GM23248 (cell line): ENCODE results near the gene GAS7. TPM values are rescaled to one million over a fixed set of nuclear protein-coding genes. Genes with fewer than 3 reads are reported as not detected.

Experiments
- DNase-seq: peaks from one replicate; pipeline ENCODE4 v3.0.0-alpha.2; 2015
- H2AFZ ChIP-seq: fragments of 200-600 bp; sonication (generic); 2 replicates; pipeline ENCODE4 v1.6.1; 2016; ENCODE audit warnings: antibody characterized with exemption
- H3F3A ChIP-seq: fragments of 200-600 bp; sonication (generic); 2 replicates; pipeline ENCODE4 v1.6.1; 2016; ENCODE audit warnings: mild to moderate bottlenecking, antibody characterized with exemption, mixed run types; ENCODE audit not compliant: insufficient read depth
- H3K27ac ChIP-seq: fragments of 200-600 bp; sonication (generic); 2 replicates; pipeline ENCODE4 v1.5.1; 2016; ENCODE audit warnings: mild to moderate bottlenecking
- H3K27me3 ChIP-seq: fragments of 200-600 bp; sonication (generic); replicated peaks from 2 replicates; pipeline ENCODE4 v1.6.1; 2016; ENCODE audit warnings: mild to moderate bottlenecking; ENCODE audit not compliant: insufficient read depth
- H3K36me3 ChIP-seq: fragments of 200-600 bp; sonication (generic); 2 replicates; pipeline ENCODE4 v1.6.1; 2016; ENCODE audit warnings: low read depth, mild to moderate bottlenecking
- H3K4me1 ChIP-seq: fragments of 200-600 bp; sonication (generic); 2 replicates; pipeline ENCODE4 v1.6.1; 2016; ENCODE audit warnings: mild to moderate bottlenecking; ENCODE audit not compliant: insufficient read depth
- H3K4me2 ChIP-seq: fragments of 200-600 bp; sonication (generic); one replicate; pipeline ENCODE4 v1.6.1; 2016; ENCODE audit warnings: mild to moderate bottlenecking; ENCODE audit not compliant: unreplicated experiment
- H3K4me3 ChIP-seq: fragments of 200-600 bp; sonication (generic); 2 replicates; pipeline ENCODE4 v1.5.1; 2016; ENCODE audit warnings: mild to moderate bottlenecking
- H3K79me2 ChIP-seq: fragments of 200-600 bp; sonication (generic); 2 replicates; pipeline ENCODE4 v1.6.1; 2016; ENCODE audit warnings: mild to moderate bottlenecking; ENCODE audit not compliant: insufficient read depth
- H3K9ac ChIP-seq: fragments of 200-600 bp; sonication (generic); 2 replicates; pipeline ENCODE4 v1.6.1; 2016; ENCODE audit warnings: mild to moderate bottlenecking
- H3K9me2 ChIP-seq: fragments of 200-600 bp; sonication (generic); 2 replicates; pipeline ENCODE4 v1.6.1; 2016; ENCODE audit warnings: mixed run types, mild to moderate bottlenecking, moderate library complexity; ENCODE audit not compliant: insufficient read depth
- H3K9me3 ChIP-seq: fragments of 200-600 bp; sonication (generic); one replicate; pipeline ENCODE4 v1.6.1; 2017; ENCODE audit warnings: low read depth
- H4K20me1 ChIP-seq: fragments of 200-600 bp; sonication (generic); 2 replicates; pipeline ENCODE4 v1.6.0; 2016; ENCODE audit not compliant: insufficient read depth
- EZH2 ChIP-seq: fragments of 200-600 bp; sonication (generic); IDR thresholded peaks from 2 replicates; pipeline ENCODE4 v1.6.1; 2018; ENCODE audit warnings: antibody characterized with exemption, mild to moderate bottlenecking; ENCODE audit not compliant: insufficient read depth, poor library complexity, severe bottlenecking
- EZH2phosphoT487 ChIP-seq: fragments of 200-600 bp; sonication (generic); IDR thresholded peaks from 2 replicates; pipeline ENCODE4 v1.6.1; 2018; ENCODE audit warnings: antibody characterized with exemption, moderate library complexity, mild to moderate bottlenecking, low read depth; ENCODE audit not compliant: insufficient read depth
- WGBS, 2 experiments: methylation state at CpG; one replicate each; pipeline ENCODE4 v1.1.6; 2015 to 2017; ENCODE audit warnings: low lambda C conversion rate in 2 of 2, low coverage in 1 of 2; ENCODE audit errors: missing lambda C conversion rate in 2 of 2; 5-methylcytosine and 5-hydroxymethylcytosine counted together
- in situ Hi-C: fragments of 300-500 bp; cut with MboI; formaldehyde crosslinking; loops from 2 replicates; pipeline ENCODE4 v1.15.0; 2020
- polyA plus RNA-seq: library from polyadenylated mRNA; unstranded; fragments of >200 nt; fragmentation: Nextera tagmentation; extraction: Ambion mirVana; gene quantifications from 2 replicates; pipeline ENCODE4 v1.2.1, GENCODE V29; 2016
- total RNA-seq: library from RNA; depleted of rRNA; stranded (reverse); fragments of >200 nt; shearing (Covaris generic); gene quantifications from 2 replicates; pipeline ENCODE4 v1.2.3, GENCODE V29; 2014

GAS7 gene
- total and polyA plus RNA-seq, 2 experiments from 2014 or later, result 6.7 to 13.4 TPM

- peak overlapping the region; percentile 93 for H3K9ac ChIP-seq
- peaks cover 20% of the 10 kb centered on the region for H3K4me1 ChIP-seq
- no peaks in the 10 kb centered on the region for H3K36me3 ChIP-seq
- H3K9me3 ChIP-seq, result no peaks in the 10 kb centered on the region
- H2AFZ ChIP-seq, result no peak overlapping the region
- H3K79me2 ChIP-seq, result peaks cover 20% of the 10 kb centered on the region
- peak; percentile 33 for DNase-seq
- H3K27me3 ChIP-seq, result no peaks in the 10 kb centered on the region
- in situ Hi-C loops, result no loop called here
- 51 to 54% methylated on average over 4 of the region's 4 CpGs for WGBS, 2 experiments
- H3K4me3 ChIP-seq, result peak overlapping the region; percentile 62
- no peaks in the 10 kb centered on the region for H3K9me2 ChIP-seq
- H3F3A ChIP-seq, result peaks cover 15% of the 10 kb centered on the region
- H3K27ac ChIP-seq, result peak overlapping the region; percentile 99
- peak overlapping the region; percentile 76 for H3K4me2 ChIP-seq
- TF ChIP-seq EZH2phosphoT487 (no peak), EZH2 (no peak)
- no peaks in the 10 kb centered on the region for H4K20me1 ChIP-seq
Observed at GRCh38 chr17:10115536-10115932, 82.9 kb downstream of the GAS7 start.

DNA sequence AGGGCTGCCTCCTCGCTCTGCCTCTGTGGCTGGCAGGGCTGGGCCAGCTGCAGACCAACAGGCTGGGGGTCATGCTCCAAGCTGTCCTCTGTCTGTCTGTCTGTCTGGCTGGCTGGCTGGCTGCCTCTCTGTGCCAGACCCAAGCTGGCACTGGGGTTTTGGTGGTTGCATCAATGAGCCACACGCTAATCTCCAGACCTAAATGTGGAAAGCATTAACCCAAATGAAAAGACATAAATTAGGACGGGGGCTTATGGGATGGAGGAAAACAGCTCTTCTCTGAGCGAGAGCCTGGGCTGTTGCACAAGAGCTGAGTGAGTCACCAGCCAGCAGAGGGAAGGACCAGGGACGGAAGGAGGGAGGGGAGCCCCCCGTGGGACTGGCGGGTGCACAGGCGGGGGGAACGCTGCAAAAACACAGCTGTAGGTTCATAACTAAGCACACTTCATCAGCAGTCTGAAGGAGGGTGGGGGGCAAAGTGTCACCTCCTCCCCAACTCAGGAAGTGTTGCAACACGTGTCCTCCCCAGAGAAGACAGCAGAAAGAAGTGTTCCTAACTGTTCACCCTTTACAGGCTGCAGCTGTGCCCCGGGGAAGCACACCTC lies 83.4 kb downstream of the GAS7 start:
- Histone ChIP-seq H3K9me2 (no peaks in the 10 kb centered on the region), H3K27ac (peak overlapping the region; percentile 99), H3K36me3 (no peaks in the 10 kb centered on the region), H3F3A (peaks cover 15% of the 10 kb centered on the region), H3K79me2 (peaks cover 24% of the 10 kb centered on the region), H2AFZ (no peak overlapping the region), H3K9me3 (no peaks in the 10 kb centered on the region), H3K4me3 (peak overlapping the region; percentile 62), H3K4me1 (peaks cover 20% of the 10 kb centered on the region), H3K9ac (peak overlapping the region; percentile 93), H4K20me1 (no peaks in the 10 kb centered on the region), H3K4me2 (peak overlapping the region; percentile 76), H3K27me3 (no peaks in the 10 kb centered on the region)
- TF ChIP-seq EZH2phosphoT487 (no peak), EZH2 (no peak)
- 3% methylated on average over 11 of the region's 11 CpGs for WGBS, 2 experiments
- in situ Hi-C loops, result no loop called here
- peak; percentile 97 for DNase-seq

DNA sequence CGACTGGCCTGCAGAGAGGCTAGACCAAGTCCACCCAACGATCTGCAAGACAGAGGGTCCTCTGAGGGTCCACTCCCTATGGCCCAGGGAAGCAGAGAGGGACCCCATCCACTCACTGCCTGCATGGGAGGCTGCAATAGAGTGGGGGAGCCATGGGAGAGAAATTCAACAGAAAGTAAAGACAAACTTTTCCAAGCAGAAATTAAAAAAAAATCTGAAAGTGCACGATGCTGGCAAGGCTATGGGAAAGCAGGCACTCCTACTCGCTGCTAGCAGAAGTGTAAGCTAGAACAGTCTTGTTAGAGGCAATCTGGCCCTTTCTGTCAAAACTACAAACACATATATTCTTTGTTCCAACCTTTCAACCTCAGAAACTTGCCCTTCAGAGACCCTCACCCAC lies 85.4 kb downstream of the GAS7 start:
- in situ Hi-C loops, result no loop called here
- H3K9ac ChIP-seq, result no peak overlapping the region
- H3K9me2 ChIP-seq, result no peaks in the 10 kb centered on the region
- no peak overlapping the region for H3K4me2 ChIP-seq
- peaks cover 15% of the 10 kb centered on the region for H3F3A ChIP-seq
- no peaks in the 10 kb centered on the region for H4K20me1 ChIP-seq
- H2AFZ ChIP-seq, result no peak overlapping the region
- peaks cover 20% of the 10 kb centered on the region for H3K4me1 ChIP-seq
- H3K27ac ChIP-seq, result no peak overlapping the region
- DNase-seq, result no peak
- H3K79me2 ChIP-seq, result peaks cover 31% of the 10 kb centered on the region
- H3K36me3 ChIP-seq, result no peaks in the 10 kb centered on the region
- H3K4me3 ChIP-seq, result no peak overlapping the region
- no peaks in the 10 kb centered on the region for H3K27me3 ChIP-seq
- H3K9me3 ChIP-seq, result no peaks in the 10 kb centered on the region
- WGBS, 2 experiments, result 47 to 49% methylated on average over 4 of the region's 4 CpGs
- TF ChIP-seq EZH2phosphoT487 (no peak), EZH2 (no peak)

DNA sequence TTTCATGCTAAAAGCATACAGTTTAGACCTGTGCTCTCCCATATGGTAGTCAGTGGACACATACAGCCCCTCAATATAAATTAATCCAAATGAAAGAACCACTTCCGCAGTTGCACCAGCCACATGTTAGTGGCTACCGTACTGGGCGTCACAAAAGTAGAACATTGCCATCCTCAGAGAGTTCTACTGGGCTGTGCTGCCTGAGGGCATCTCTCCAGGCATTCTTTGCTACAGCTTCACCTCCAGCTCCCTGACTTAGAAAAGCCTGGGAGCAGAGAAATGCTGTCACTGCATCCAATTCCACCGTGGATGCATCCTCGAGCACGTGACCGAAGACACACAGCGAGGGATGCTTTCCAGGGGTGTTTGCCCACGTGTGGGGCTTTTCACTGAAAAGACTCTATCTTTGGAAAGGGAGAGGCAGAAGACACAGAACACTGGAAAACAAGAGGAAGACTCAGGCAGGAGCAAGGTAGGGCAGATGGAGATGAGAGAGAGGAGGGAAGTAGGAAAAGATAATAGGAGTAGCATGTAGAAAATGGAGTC lies 86.4 kb downstream of the GAS7 start:
- in situ Hi-C loops, result no loop called here
- H3K27ac ChIP-seq, result no peak overlapping the region
- 55 to 68% methylated on average over 9 of the region's 9 CpGs for WGBS, 2 experiments

More for the DNA sequence above, 86.4 kb downstream of the GAS7 start:
- DNase-seq, result no peak
- H3K36me3 ChIP-seq, result no peaks in the 10 kb centered on the region
- H3K4me1 ChIP-seq, result peaks cover 20% of the 10 kb centered on the region
- H3K4me3 ChIP-seq, result no peak overlapping the region
- H3K9me2 ChIP-seq, result no peaks in the 10 kb centered on the region
- H3K9ac ChIP-seq, result no peak overlapping the region
- no peak overlapping the region for H2AFZ ChIP-seq
- peaks cover 15% of the 10 kb centered on the region for H3F3A ChIP-seq
- TF ChIP-seq EZH2phosphoT487, result no peak
- TF ChIP-seq EZH2, result no peak
- H3K9me3 ChIP-seq, result no peaks in the 10 kb centered on the region
- H4K20me1 ChIP-seq, result no peaks in the 10 kb centered on the region
- H3K4me2 ChIP-seq, result no peak overlapping the region
- no peaks in the 10 kb centered on the region for H3K27me3 ChIP-seq
- peaks cover 34% of the 10 kb centered on the region for H3K79me2 ChIP-seq
